ENCODE results near the gene SKAP1. TPM values are rescaled to one million over a fixed set of nuclear protein-coding genes. Genes with fewer than 3 reads are reported as not detected.

SKAP1 gene
- total RNA-seq, 4 donors from 2014 or later, result not detected

GRCh38 chr17:48348352-48348751 is 81.7 kb downstream of the SKAP1 start:
- H3K36me3 ChIP-seq, result no peaks in the 10 kb centered on the region
- no peak overlapping the region for H3K4me3 ChIP-seq
- H3K9me3 ChIP-seq, result no peaks in the 10 kb centered on the region
- in situ Hi-C loops (cut with MboI; ENCODE audit: low sequenced_read_pairs in 4 of 4), result loop anchor here in 2 of 4 donors (10.0 kb wide), 1 partner anchor 246 kb away; the partner anchor contains the start of genes HOXB3 (in 2 of the 2) and HOXB5 (in 2 of the 2)
- DNase-seq (no peak), ATAC-seq (no peak)
- no peak for TF ChIP-seq CTCF (IDR thresholded peaks at IDR 0.05 in 4 of 5, conservative IDR thresholded peaks at IDR 0.05 in 1 of 5)
- no peak overlapping the region for H3K27ac ChIP-seq
- intact Hi-C loops (cut with DNase I; ENCODE audit: low total_unique reads), result no loop called here
- H3K4me1 ChIP-seq, result no peaks in the 10 kb centered on the region
- H3K27me3 ChIP-seq, result peaks cover 0 to 5% (median 0%) of the 10 kb centered on the region in 3 donors

- intact Hi-C loops (cut with DNase I; ENCODE audit: low total_unique reads), result no loop called here
- no peak for ATAC-seq
- H3K27me3 ChIP-seq, result peaks cover 0 to 6% (median 0%) of the 10 kb centered on the region in 3 donors
- no peak overlapping the region for H3K4me3 ChIP-seq
- H3K9me3 ChIP-seq, result no peaks in the 10 kb centered on the region
- H3K27ac ChIP-seq, result no peak overlapping the region
- no peaks in the 10 kb centered on the region for H3K4me1 ChIP-seq
- TF ChIP-seq CTCF (IDR thresholded peaks at IDR 0.05 in 4 of 5, conservative IDR thresholded peaks at IDR 0.05 in 1 of 5), result no peak
- no peak for TF ChIP-seq POLR2A (IDR thresholded peaks at IDR 0.05)
- H3K36me3 ChIP-seq, result no peaks in the 10 kb centered on the region
- DNase-seq, result no peak
- in situ Hi-C loops (cut with MboI; ENCODE audit: low sequenced_read_pairs in 4 of 4), result loop anchor here in 2 of 4 donors (10.0 kb wide), 1 partner anchor 248 kb away; the partner anchor contains the start of genes HOXB3 (in 2 of the 2) and HOXB5 (in 2 of the 2)
Observed at GRCh38 chr17:48347177-48347576, 82.8 kb downstream of the SKAP1 start.

GRCh38 chr17:48344251-48344650 is 85.8 kb downstream of the SKAP1 start:
- peaks cover 0 to 8% (median 4%) of the 10 kb centered on the region in 3 donors for H3K27me3 ChIP-seq
- H3K4me3 ChIP-seq, result no peak overlapping the region
- H3K36me3 ChIP-seq, result no peaks in the 10 kb centered on the region
- in situ Hi-C loops (cut with MboI; ENCODE audit: low sequenced_read_pairs in 4 of 4), result loop anchor here in 2 of 4 donors (10.0 kb wide), 1 partner anchor 251 kb away; the partner anchor contains the start of genes HOXB3 (in 2 of the 2) and HOXB5 (in 2 of the 2)
- H3K9me3 ChIP-seq, result no peaks in the 10 kb centered on the region
- intact Hi-C loops (cut with DNase I; ENCODE audit: low total_unique reads), result no loop called here
- H3K4me1 ChIP-seq, result no peaks in the 10 kb centered on the region
- TF ChIP-seq POLR2A (IDR thresholded peaks at IDR 0.05) (no peak), CTCF (IDR thresholded peaks at IDR 0.05 in 4 of 5, conservative IDR thresholded peaks at IDR 0.05 in 1 of 5) (no peak)
- ATAC-seq (no peak), DNase-seq (no peak)
- no peak overlapping the region for H3K27ac ChIP-seq

GRCh38 chr17:48340916-48341315 is 89.1 kb downstream of the SKAP1 start:
- Histone ChIP-seq H3K36me3 (no peaks in the 10 kb centered on the region), H3K27me3 (peaks cover 0 to 5% (median 4%) of the 10 kb centered on the region in 3 donors), H3K4me3 (no peak overlapping the region), H3K4me1 (no peaks in the 10 kb centered on the region), H3K27ac (no peak overlapping the region), H3K9me3 (no peaks in the 10 kb centered on the region)
- in situ Hi-C loops (cut with MboI; ENCODE audit: low sequenced_read_pairs in 4 of 4), result loop anchor here in 2 of 4 donors (10.0 kb wide), 1 partner anchor 254 kb away; the partner anchor contains the start of genes HOXB3 (in 2 of the 2) and HOXB5 (in 2 of the 2)
- no peak for DNase-seq
- ATAC-seq, result no peak
- no peak for TF ChIP-seq POLR2A (IDR thresholded peaks at IDR 0.05)
- TF ChIP-seq CTCF (IDR thresholded peaks at IDR 0.05 in 4 of 5, conservative IDR thresholded peaks at IDR 0.05 in 1 of 5), result no peak
- intact Hi-C loops (cut with DNase I; ENCODE audit: low total_unique reads), result no loop called here

All from gastrocnemius medialis (tissue), 4 donors.